Neural cell (in vitro differentiated cells): Measurements from ENCODE around the gene TSSC4. TPM values are rescaled to one million over a fixed set of nuclear protein-coding genes. Genes with fewer than 3 reads are reported as not detected.

Source experiments
- H2AFZ ChIP-seq: fragments of 200-600, 300-800 bp; sonication (generic), shearing (Covaris generic); 2 replicates; pipeline ENCODE4 v1.6.0; 2014; ENCODE audit warnings: low read depth, mild to moderate bottlenecking, antibody characterized with exemption, low read length, moderate library complexity
- H3F3A ChIP-seq: fragments of 200-600 bp; shearing (Covaris generic); 2 replicates; pipeline ENCODE4 v1.6.1; 2016; ENCODE audit warnings: mild to moderate bottlenecking, moderate library complexity, mixed read lengths, antibody characterized with exemption, low read length; ENCODE audit not compliant: insufficient read depth, poor library complexity, severe bottlenecking
- H3K27ac ChIP-seq: fragments of 200-600, 300-800 bp; sonication (generic), shearing (Covaris generic); 2 replicates; pipeline ENCODE4 v1.5.1; 2014; ENCODE audit warnings: mild to moderate bottlenecking, low read length, moderate library complexity
- H3K27me3 ChIP-seq: fragments of 300-800, 200-600 bp; sonication (generic), shearing (Covaris generic); 2 replicates; pipeline ENCODE4 v1.6.0; 2014; ENCODE audit warnings: mild to moderate bottlenecking, low read depth, low read length, moderate library complexity; ENCODE audit not compliant: insufficient read depth
- H3K36me3 ChIP-seq: fragments of 300-800, 200-600 bp; sonication (generic), shearing (Covaris generic); 2 replicates; pipeline ENCODE4 v1.5.1; 2014; ENCODE audit warnings: mild to moderate bottlenecking, antibody characterized with exemption, low read length, moderate library complexity; ENCODE audit not compliant: insufficient read depth
- H3K4me2 ChIP-seq: fragments of 300-800, 200-600 bp; sonication (generic), shearing (Covaris generic); 2 replicates; pipeline ENCODE4 v1.6.0; 2014; ENCODE audit warnings: mild to moderate bottlenecking, low read length
- H3K4me3 ChIP-seq: fragments of 300-800, 200-600 bp; sonication (generic), shearing (Covaris generic); 2 replicates; pipeline ENCODE4 v1.5.1; 2014; ENCODE audit warnings: mild to moderate bottlenecking, low read length, moderate library complexity
- H3K79me2 ChIP-seq: fragments of 200-600 bp; shearing (Covaris generic); replicated peaks from 2 replicates; pipeline ENCODE4 v1.6.0; 2014; ENCODE audit warnings: mild to moderate bottlenecking, low read length, moderate library complexity; ENCODE audit not compliant: insufficient read depth
- H3K9ac ChIP-seq: fragments of 300-800, 200-600 bp; sonication (generic), shearing (Covaris generic); 2 replicates; pipeline ENCODE4 v1.6.1; 2016; ENCODE audit warnings: mild to moderate bottlenecking, low read length, mixed read lengths
- H3K9me2 ChIP-seq: fragments of 200-600 bp; shearing (Covaris generic); 2 replicates; pipeline ENCODE4 v1.6.1; 2016; ENCODE audit warnings: mild to moderate bottlenecking, low read length, mixed read lengths; ENCODE audit not compliant: insufficient read depth
- H3K9me3 ChIP-seq: fragments of 200-600, 300-800 bp; sonication (generic), shearing (Covaris generic); 2 replicates; pipeline ENCODE4 v1.6.1; 2016; ENCODE audit warnings: mild to moderate bottlenecking, mixed run types, low read length, moderate library complexity, mixed read lengths
- H4K20me1 ChIP-seq: fragments of 200-600 bp; shearing (Covaris generic); 2 replicates; pipeline ENCODE4 v1.6.1; 2016; ENCODE audit warnings: mild to moderate bottlenecking, mixed run types; ENCODE audit not compliant: insufficient read depth
- EP300 ChIP-seq: fragments of 450-650 bp; conservative IDR thresholded peaks from 2 replicates; pipeline ENCODE4 v1.6.1; 2014; ENCODE audit warnings: antibody characterized with exemption, mild to moderate bottlenecking, moderate library complexity; ENCODE audit not compliant: poor library complexity, severe bottlenecking
- EZH2 ChIP-seq: fragments of 200-600, 300-800 bp; shearing (Covaris generic), sonication (generic); IDR thresholded peaks from 2 replicates; pipeline ENCODE4 v1.6.1; 2014; ENCODE audit warnings: antibody characterized with exemption, low read length, borderline replicate concordance, mild to moderate bottlenecking; ENCODE audit not compliant: insufficient read depth, poor library complexity, severe bottlenecking
- MXI1 ChIP-seq: fragments of 450-650 bp; conservative IDR thresholded peaks from 2 replicates; pipeline ENCODE4 v1.6.1; 2014; ENCODE audit warnings: antibody characterized with exemption, mild to moderate bottlenecking; ENCODE audit not compliant: poor library complexity, severe bottlenecking
- POLR2AphosphoS5 ChIP-seq: IDR thresholded peaks from 2 replicates; pipeline ENCODE4 v1.6.1; 2012
- RAD21 ChIP-seq: fragments of 450-650 bp; conservative IDR thresholded peaks from 2 replicates; pipeline ENCODE4 v1.6.1; 2014; ENCODE audit warnings: antibody characterized with exemption, mild to moderate bottlenecking, moderate library complexity
- SMC3 ChIP-seq: fragments of 450-650 bp; conservative IDR thresholded peaks from 2 replicates; pipeline ENCODE4 v1.6.1; 2014; ENCODE audit warnings: antibody characterized with exemption, mild to moderate bottlenecking, moderate library complexity; ENCODE audit not compliant: poor library complexity
- TAF1 ChIP-seq: IDR thresholded peaks from 2 replicates; pipeline ENCODE4 v1.6.1; 2012; ENCODE audit warnings: low read depth
- polyA plus RNA-seq: library from polyadenylated mRNA; depleted of rRNA; stranded (reverse); fragments of >200 nt; gene quantifications from 2 replicates; pipeline ENCODE4 v1.2.3, GENCODE V29; 2014
- TF ChIP-seq, protein P1 (sequence below): fragments of 450-650 bp; IDR thresholded peaks from 2 replicates; pipeline ENCODE4 v1.5.1; 2014; ENCODE audit warnings: antibody characterized with exemption, mild to moderate bottlenecking, moderate library complexity; ENCODE audit not compliant: poor library complexity, severe bottlenecking
- TF ChIP-seq, protein P2 (sequence below): IDR thresholded peaks from 2 replicates; pipeline ENCODE4 v1.6.1; 2012; ENCODE audit warnings: borderline replicate concordance

Gene TSSC4
- polyA plus RNA-seq, 1 donor from 2014 or later, result 54.3 TPM

DNA sequence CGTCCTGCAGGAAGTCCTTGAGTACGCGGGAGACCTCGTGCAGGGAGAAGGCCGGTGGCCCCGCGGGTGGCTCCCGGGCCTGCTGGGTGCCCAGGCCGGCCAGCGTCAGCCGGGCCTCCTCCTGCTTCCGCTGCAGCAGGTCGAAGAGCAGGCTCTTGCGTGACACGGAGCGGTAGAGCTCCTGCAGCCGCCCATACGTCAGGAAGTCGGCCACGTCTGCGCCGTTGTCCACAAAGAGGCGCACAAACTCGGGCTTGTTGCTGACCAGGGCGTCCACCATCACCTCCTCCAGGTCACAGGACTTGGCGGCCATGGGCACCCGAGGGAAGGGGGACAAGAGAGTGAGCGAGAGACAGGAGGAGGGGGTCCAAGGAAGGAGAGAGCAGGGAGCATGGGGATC, 14.6 kb downstream of the TSSC4 start:
- H3K4me2 ChIP-seq, result no peak overlapping the region
- no peaks in the 10 kb centered on the region for H3K79me2 ChIP-seq
- TF ChIP-seq EP300, result no peak
- TF ChIP-seq RAD21, result no peak
- no peak for TF ChIP-seq POLR2AphosphoS5
- TF ChIP-seq SMC3, result no peak
- H3K36me3 ChIP-seq, result no peaks in the 10 kb centered on the region
- H3K9me3 ChIP-seq, result no peaks in the 10 kb centered on the region
- no peak overlapping the region for H3K27ac ChIP-seq
- no peak overlapping the region for H3K9ac ChIP-seq
- no peaks in the 10 kb centered on the region for H3K27me3 ChIP-seq
- H3K9me2 ChIP-seq, result no peaks in the 10 kb centered on the region
- H4K20me1 ChIP-seq, result no peaks in the 10 kb centered on the region
- H3K4me3 ChIP-seq, result no peak overlapping the region
- H3F3A ChIP-seq, result no peaks in the 10 kb centered on the region
- no peak overlapping the region for H2AFZ ChIP-seq

DNA sequence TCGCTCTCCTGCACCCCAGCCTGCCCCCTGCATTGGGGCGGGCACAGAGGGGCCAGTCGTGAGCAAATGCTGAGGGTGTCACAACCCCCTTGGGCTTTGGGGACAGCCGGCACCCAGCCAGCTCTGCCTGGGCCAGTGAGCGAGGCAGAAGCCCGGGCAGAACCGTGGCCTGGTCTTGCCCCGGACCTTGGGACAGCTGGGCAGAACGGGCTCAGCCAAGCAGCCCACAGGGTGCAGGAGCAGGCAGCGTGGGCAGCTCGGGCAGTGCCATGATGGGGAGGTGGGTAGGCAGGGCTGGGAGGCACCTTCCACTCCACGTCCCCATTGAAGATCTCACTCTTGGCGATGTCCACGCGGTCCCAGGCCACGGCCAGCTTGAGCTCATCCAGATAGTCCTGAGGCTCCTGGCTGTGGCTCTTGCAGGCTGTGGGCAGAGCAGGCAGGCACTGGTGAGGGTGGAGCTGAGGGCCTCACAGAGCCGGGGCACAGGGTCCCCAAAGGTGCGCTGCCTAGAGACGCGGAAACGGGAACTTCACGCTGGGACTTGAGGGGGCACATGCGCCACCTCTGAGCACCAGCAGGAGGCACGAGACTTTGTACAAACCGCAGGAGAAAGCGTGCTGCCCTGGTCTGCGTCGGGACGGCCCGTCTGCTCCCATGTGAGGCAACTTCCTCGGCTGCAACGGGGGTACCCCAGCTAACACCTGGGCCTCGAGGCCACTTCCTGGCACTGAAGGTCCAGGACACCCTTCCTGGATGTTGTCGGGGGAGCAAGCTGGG, 15.2 kb downstream of the TSSC4 start:
- Histone ChIP-seq H3K27ac (no peak overlapping the region), H3K4me2 (no peak overlapping the region), H3K36me3 (no peaks in the 10 kb centered on the region), H2AFZ (no peak overlapping the region), H3K27me3 (no peaks in the 10 kb centered on the region), H3F3A (no peaks in the 10 kb centered on the region), H3K9ac (no peak overlapping the region), H3K9me2 (no peaks in the 10 kb centered on the region), H3K79me2 (no peaks in the 10 kb centered on the region), H3K9me3 (no peaks in the 10 kb centered on the region), H3K4me3 (no peak overlapping the region), H4K20me1 (no peaks in the 10 kb centered on the region)
- no peak for TF ChIP-seq POLR2AphosphoS5
- TF ChIP-seq EP300, result no peak
- TF ChIP-seq EZH2, result no peak
- no peak for TF ChIP-seq RAD21
- TF ChIP-seq TAF1, result no peak
- TF ChIP-seq SMC3, result no peak
- TF ChIP-seq, protein P1, sequence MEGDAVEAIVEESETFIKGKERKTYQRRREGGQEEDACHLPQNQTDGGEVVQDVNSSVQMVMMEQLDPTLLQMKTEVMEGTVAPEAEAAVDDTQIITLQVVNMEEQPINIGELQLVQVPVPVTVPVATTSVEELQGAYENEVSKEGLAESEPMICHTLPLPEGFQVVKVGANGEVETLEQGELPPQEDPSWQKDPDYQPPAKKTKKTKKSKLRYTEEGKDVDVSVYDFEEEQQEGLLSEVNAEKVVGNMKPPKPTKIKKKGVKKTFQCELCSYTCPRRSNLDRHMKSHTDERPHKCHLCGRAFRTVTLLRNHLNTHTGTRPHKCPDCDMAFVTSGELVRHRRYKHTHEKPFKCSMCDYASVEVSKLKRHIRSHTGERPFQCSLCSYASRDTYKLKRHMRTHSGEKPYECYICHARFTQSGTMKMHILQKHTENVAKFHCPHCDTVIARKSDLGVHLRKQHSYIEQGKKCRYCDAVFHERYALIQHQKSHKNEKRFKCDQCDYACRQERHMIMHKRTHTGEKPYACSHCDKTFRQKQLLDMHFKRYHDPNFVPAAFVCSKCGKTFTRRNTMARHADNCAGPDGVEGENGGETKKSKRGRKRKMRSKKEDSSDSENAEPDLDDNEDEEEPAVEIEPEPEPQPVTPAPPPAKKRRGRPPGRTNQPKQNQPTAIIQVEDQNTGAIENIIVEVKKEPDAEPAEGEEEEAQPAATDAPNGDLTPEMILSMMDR, result no peak
- TF ChIP-seq MXI1, result no peak

DNA sequence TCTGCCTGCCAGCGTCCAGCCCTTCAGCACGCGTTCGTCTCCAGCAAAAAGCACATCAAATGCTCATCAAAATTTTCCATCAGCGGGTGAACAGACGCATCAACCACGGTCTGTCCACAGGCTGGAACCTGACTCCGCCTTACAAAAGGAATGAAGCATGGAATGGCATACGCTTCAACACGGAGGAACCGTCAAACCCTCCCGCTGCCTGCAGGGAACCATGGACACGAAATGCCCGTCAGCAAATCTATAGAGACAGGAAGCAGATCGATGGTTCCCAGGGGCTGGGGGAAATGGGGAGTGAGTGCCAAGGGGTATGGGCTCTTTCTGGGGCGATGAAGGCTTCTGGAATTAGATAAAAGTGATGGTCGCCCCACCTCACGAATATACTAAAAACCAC, 16.2 kb downstream of the TSSC4 start:
- Histone ChIP-seq H2AFZ (no peak overlapping the region), H3K9me3 (no peaks in the 10 kb centered on the region), H3K4me2 (no peak overlapping the region), H3F3A (no peaks in the 10 kb centered on the region), H3K79me2 (no peaks in the 10 kb centered on the region), H3K9me2 (no peaks in the 10 kb centered on the region), H4K20me1 (no peaks in the 10 kb centered on the region), H3K9ac (no peak overlapping the region), H3K4me3 (no peak overlapping the region), H3K27ac (no peak overlapping the region), H3K36me3 (no peaks in the 10 kb centered on the region), H3K27me3 (no peaks in the 10 kb centered on the region)
- no peak for TF ChIP-seq TAF1
- no peak for TF ChIP-seq MXI1
- no peak for TF ChIP-seq EZH2
- TF ChIP-seq, protein P1, result no peak
- TF ChIP-seq, protein P2, sequence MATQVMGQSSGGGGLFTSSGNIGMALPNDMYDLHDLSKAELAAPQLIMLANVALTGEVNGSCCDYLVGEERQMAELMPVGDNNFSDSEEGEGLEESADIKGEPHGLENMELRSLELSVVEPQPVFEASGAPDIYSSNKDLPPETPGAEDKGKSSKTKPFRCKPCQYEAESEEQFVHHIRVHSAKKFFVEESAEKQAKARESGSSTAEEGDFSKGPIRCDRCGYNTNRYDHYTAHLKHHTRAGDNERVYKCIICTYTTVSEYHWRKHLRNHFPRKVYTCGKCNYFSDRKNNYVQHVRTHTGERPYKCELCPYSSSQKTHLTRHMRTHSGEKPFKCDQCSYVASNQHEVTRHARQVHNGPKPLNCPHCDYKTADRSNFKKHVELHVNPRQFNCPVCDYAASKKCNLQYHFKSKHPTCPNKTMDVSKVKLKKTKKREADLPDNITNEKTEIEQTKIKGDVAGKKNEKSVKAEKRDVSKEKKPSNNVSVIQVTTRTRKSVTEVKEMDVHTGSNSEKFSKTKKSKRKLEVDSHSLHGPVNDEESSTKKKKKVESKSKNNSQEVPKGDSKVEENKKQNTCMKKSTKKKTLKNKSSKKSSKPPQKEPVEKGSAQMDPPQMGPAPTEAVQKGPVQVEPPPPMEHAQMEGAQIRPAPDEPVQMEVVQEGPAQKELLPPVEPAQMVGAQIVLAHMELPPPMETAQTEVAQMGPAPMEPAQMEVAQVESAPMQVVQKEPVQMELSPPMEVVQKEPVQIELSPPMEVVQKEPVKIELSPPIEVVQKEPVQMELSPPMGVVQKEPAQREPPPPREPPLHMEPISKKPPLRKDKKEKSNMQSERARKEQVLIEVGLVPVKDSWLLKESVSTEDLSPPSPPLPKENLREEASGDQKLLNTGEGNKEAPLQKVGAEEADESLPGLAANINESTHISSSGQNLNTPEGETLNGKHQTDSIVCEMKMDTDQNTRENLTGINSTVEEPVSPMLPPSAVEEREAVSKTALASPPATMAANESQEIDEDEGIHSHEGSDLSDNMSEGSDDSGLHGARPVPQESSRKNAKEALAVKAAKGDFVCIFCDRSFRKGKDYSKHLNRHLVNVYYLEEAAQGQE, result no peak
- TF ChIP-seq RAD21, result no peak
- TF ChIP-seq EP300, result no peak
- TF ChIP-seq POLR2AphosphoS5, result no peak
